ENCODE data around the gene ANXA5.

ANXA5 gene

DNA sequence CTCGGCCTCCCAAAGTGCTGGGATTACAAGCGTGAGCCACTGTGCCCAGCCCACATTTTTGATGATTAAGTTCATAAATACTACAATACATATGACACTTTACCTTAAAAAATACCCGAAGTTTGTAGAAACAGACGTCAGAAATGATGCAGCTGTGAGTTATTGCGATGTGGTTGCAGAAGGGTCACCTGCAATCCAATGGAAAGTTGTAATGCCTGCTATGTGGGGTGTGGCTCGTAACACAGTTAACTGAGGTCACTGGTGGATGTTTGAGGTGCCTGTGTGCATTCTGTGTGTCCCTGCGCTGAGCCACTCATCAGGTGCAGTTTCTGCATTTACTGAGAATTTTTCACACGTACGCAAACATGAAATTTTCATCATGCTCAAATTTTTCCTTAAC, 64.1 kb downstream of the ANXA5 start:
- DNase-seq, result no peak

Measured in stimulated activated CD4-positive, alpha-beta T cell treated with anti-CD3 and anti-CD28 coated beads, Interleukin-4, amount 100 ng/mL, for 4 hours (primary cell).